ENCODE measurements around the gene ADAM11. TPM values are rescaled to one million over a fixed set of nuclear protein-coding genes. Genes with fewer than 3 reads are reported as not detected.

ADAM11 gene
- total RNA-seq, 4 donors from 2014 or later: 1.5 to 2.5 (median 2.3) TPM; not detected in 1

DNA sequence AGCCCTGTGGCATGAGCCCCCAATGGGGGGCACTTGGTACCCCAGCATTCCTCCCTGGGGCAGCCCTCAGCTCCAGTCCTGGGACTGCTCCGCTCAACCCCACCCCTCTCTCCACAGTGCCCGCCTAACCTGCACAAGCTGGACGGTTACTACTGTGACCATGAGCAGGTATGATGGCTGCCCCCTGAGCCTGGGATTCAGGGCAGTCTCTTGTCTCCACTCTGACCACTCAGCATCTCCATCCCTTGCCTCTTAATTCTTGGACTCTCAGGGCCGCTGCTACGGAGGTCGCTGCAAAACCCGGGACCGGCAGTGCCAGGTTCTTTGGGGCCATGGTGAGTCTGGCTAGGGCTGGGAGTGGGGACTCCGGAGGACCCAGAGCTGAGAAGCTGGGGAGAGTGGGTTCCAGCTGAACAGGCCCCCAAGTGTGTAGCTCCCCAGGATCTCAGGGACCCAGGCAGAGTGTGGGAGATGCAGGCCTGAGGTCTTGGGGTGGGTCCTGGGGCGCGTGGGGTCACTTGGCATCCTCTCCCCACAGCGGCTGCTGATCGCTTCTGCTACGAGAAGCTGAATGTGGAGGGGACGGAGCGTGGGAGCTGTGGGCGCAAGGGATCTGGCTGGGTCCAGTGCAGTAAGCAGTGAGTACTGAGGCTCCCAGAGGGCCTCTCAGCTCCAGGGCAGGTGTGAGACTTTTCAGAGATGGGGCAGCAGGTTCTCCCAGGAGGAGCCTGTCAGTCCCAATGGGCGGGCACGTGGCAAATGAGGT lies 18.0 kb downstream of the ADAM11 start:
- WGBS, 2 donors: 80 to 88% methylated on average over 17 to 19 of the region's 19 CpGs
- no peak for DNase-seq (ENCODE audit: low spot score in 2 of 2)
- intact Hi-C loops (cut with DNase I; ENCODE audit: low total_unique reads): no loop called here
- no peak overlapping the region for H3K4me3 ChIP-seq (ENCODE audit: low read depth, poor library complexity, severe bottlenecking)
- TF ChIP-seq, protein P1, sequence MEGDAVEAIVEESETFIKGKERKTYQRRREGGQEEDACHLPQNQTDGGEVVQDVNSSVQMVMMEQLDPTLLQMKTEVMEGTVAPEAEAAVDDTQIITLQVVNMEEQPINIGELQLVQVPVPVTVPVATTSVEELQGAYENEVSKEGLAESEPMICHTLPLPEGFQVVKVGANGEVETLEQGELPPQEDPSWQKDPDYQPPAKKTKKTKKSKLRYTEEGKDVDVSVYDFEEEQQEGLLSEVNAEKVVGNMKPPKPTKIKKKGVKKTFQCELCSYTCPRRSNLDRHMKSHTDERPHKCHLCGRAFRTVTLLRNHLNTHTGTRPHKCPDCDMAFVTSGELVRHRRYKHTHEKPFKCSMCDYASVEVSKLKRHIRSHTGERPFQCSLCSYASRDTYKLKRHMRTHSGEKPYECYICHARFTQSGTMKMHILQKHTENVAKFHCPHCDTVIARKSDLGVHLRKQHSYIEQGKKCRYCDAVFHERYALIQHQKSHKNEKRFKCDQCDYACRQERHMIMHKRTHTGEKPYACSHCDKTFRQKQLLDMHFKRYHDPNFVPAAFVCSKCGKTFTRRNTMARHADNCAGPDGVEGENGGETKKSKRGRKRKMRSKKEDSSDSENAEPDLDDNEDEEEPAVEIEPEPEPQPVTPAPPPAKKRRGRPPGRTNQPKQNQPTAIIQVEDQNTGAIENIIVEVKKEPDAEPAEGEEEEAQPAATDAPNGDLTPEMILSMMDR (IDR thresholded peaks at IDR 0.05): no peak
- TF ChIP-seq POLR2A (IDR thresholded peaks at IDR 0.05): no peak

- intact Hi-C loops (cut with DNase I; ENCODE audit: low total_unique reads): no loop called here
- H3K4me3 ChIP-seq (ENCODE audit: low read depth, poor library complexity, severe bottlenecking): no peak overlapping the region
- TF ChIP-seq, protein P1 (IDR thresholded peaks at IDR 0.05): no peak
- no peak for TF ChIP-seq POLR2A (IDR thresholded peaks at IDR 0.05)
- DNase-seq (ENCODE audit: low spot score in 2 of 2): no peak
- WGBS, 2 donors: 85 to 88% methylated on average over 10 to 17 of the region's 20 CpGs
Measured at GRCh38 chr17:44777394-44778348, 18.9 kb downstream of the ADAM11 start.

DNA sequence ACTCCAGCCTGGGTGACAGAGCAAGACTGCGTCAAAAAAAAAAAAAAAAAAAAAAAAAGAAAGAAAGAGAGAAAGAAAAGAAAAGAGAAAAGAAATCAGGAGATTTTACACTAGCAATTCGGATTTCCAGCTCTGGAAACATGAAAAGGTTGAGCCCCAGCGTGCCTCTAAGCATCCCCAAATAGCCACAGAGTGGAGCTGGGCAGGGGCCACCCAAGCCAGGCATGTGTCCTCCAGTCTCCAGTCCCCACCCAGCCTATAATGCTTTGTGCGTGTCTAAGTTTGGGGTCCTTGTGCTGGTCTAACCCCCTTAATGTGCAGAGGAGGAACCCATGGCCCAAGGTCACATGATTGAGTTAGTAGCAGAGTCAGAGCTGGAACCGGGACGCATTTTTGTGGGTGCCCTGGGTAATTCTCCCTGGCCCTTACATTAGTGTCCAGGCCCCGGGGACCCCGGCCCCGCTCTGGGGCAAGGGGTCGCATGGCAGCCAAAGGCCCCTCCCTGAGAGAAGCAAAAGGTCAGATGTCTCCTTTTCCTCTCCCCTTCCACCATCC lies 19.9 kb downstream of the ADAM11 start:
- 27 to 33% methylated on average over 10 of the region's 10 CpGs for WGBS, 2 donors
- H3K4me3 ChIP-seq (ENCODE audit: low read depth, poor library complexity, severe bottlenecking): no peak overlapping the region
- no peak for DNase-seq (ENCODE audit: low spot score in 2 of 2)
- intact Hi-C loops (cut with DNase I; ENCODE audit: low total_unique reads): no loop called here
- TF ChIP-seq, protein P1 (IDR thresholded peaks at IDR 0.05): no peak
- TF ChIP-seq POLR2A (IDR thresholded peaks at IDR 0.05): no peak

DNA sequence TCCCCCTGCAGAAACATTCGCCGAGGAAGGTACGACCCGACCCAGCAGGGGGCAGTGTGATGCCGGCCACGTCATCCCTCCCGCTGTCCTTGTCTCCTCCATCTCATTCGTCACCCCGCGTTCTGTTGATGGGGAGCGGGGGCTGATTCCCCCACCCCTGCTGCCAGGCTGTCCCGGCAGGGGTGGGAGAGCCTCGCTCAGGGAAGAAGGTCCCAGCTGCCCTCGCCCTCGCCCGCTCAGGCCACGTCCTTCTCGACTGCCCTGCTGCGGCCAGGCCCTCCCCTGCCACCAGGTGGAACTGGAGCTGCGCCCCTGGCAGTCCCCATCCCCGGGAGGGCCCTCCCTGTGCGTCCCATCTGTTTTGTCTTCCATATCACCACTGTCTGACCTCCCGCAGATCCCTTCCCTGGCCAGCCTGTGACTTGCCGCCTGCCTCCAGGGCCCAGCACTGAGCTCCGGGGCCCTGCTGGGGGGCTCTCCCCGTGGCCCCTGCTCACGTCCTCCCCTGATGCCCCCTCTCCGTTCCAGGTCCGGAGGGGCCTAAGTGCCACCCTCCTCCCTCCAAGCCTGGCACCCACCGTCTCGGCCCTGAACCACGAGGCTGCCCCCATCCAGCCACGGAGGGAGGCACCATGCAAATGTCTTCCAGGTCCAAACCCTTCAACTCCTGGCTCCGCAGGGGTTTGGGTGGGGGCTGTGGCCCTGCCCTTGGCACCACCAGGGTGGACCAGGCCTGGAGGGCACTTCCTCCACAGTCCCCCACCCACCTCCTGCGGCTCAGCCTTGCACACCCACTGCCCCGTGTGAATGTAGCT lies 20.6 kb downstream of the ADAM11 start:
- 17 to 19% methylated on average over 26 to 35 of the region's 36 CpGs for WGBS, 2 donors
- TF ChIP-seq POLR2A (IDR thresholded peaks at IDR 0.05): no peak
- TF ChIP-seq, protein P1 (IDR thresholded peaks at IDR 0.05): peak in 1 of 3 donors; percentile 57
- H3K4me3 ChIP-seq (ENCODE audit: low read depth, poor library complexity, severe bottlenecking): no peak overlapping the region
- DNase-seq (ENCODE audit: low spot score in 2 of 2): peak; percentile 54 to 94
- intact Hi-C loops (cut with DNase I; ENCODE audit: low total_unique reads): no loop called here

DNA sequence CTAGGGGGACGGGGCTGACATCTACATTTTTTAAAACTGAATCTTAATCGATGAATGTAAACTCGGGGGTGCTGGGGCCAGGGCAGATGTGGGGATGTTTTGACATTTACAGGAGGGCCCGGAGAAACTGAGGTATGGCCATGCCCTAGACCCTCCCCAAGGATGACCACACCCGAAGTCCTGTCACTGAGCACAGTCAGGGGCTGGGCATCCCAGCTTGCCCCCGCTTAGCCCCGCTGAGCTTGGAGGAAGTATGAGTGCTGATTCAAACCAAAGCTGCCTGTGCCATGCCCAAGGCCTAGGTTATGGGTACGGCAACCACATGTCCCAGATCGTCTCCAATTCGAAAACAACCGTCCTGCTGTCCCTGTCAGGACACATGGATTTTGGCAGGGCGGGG lies 21.4 kb downstream of the ADAM11 start:
- intact Hi-C loops (cut with DNase I; ENCODE audit: low total_unique reads): no loop called here
- DNase-seq (ENCODE audit: low spot score in 2 of 2): no peak
- no peak overlapping the region for H3K4me3 ChIP-seq (ENCODE audit: low read depth, poor library complexity, severe bottlenecking)
- 83 to 88% methylated on average over 12 of the region's 12 CpGs for WGBS, 2 donors
- TF ChIP-seq POLR2A (IDR thresholded peaks at IDR 0.05): no peak
- TF ChIP-seq, protein P1 (IDR thresholded peaks at IDR 0.05): no peak
